HT1080 (cell line): Measurements from ENCODE around the gene F12. TPM values are rescaled to one million over a fixed set of nuclear protein-coding genes. Genes with fewer than 3 reads are reported as not detected.

ENCODE experiments used
- DNase-seq: peaks from one replicate; pipeline ENCODE4 v3.0.0-alpha.2; 2015; ENCODE audit warnings: low read depth
- total RNA-seq: library from RNA; depleted of rRNA; stranded (reverse); fragments of >200 nt; shearing (Covaris generic); gene quantifications from 2 replicates; pipeline ENCODE4 v1.2.3, GENCODE V29; 2014; rRNA removed

The F12 gene
- total RNA-seq, 1 experiment from 2014 or later: 15.2 TPM

GRCh38 chr5:177357459-177358351 lies 51.7 kb downstream of the F12 start, which contains the start of gene RGS14:
TSS of gene RGS14 (plus strand) at chr5:177357924. CDS start at chr5:177358025, 101 bp downstream.
- peak; percentile 84 for DNase-seq

GRCh38 chr5:177357146-177357458 lies 52.3 kb downstream of the F12 start:
- DNase-seq: no peak

- no peak for DNase-seq
These were observed 52.6 kb downstream of the F12 start for GRCh38 chr5:177356746-177357145.

- DNase-seq: no peak
These were observed 53.5 kb downstream of the F12 start for GRCh38 chr5:177355868-177356168.

- DNase-seq: no peak
These were observed 54.0 kb downstream of the F12 start for GRCh38 chr5:177355162-177355867.

- no peak for DNase-seq
These were observed 54.7 kb downstream of the F12 start for GRCh38 chr5:177354711-177355110.

GRCh38 chr5:177354256-177354655 lies 55.1 kb downstream of the F12 start:
- DNase-seq: no peak

- DNase-seq: no peak
These were observed 56.3 kb downstream of the F12 start for GRCh38 chr5:177353093-177353492.

Other genes with a start within 250 kb of the F12 start
- 31.2 and 31.5 TPM in 2 replicates for gene RAB24, start 105.8 kb downstream of the F12 start, total RNA-seq
- 633 and 661 TPM in 2 replicates for gene PRELID1, start 105.8 kb downstream of the F12 start, total RNA-seq
- gene MXD3, start 97.7 kb downstream of the F12 start, total RNA-seq: 22.3 and 24.6 TPM in 2 replicates
- gene LMAN2, start 57.9 kb downstream of the F12 start, total RNA-seq: 213 and 237 TPM in 2 replicates
- 27.7 and 29.8 TPM in 2 replicates for gene RGS14, start 51.6 kb downstream of the F12 start, total RNA-seq
- gene SLC34A1, start 25.1 kb downstream of the F12 start, total RNA-seq: 0.10 and 0.34 TPM in 2 replicates
- not detected in 2 replicates for gene PFN3, start 8.9 kb downstream of the F12 start, total RNA-seq
- gene GRK6, start 17.1 kb upstream of the F12 start, total RNA-seq: 42.3 and 46.2 TPM in 2 replicates
- 34.3 and 43.4 TPM in 2 replicates for gene PRR7, start 37.2 kb upstream of the F12 start, total RNA-seq
- 108 and 118 TPM in 2 replicates for gene DBN1, start 64.1 kb upstream of the F12 start, total RNA-seq
- gene PDLIM7, start 88.0 kb upstream of the F12 start, total RNA-seq: 262 and 269 TPM in 2 replicates
- gene DOK3, start 100.3 kb upstream of the F12 start, total RNA-seq: 2.3 and 4.4 TPM in 2 replicates
- gene DDX41, start 107.4 kb upstream of the F12 start, total RNA-seq: 131 and 135 TPM in 2 replicates
- 17.4 and 23.1 TPM in 2 replicates for gene FAM193B, start 145.0 kb upstream of the F12 start, total RNA-seq
- gene TMED9, start 182.6 kb upstream of the F12 start, total RNA-seq: 84.7 and 164 TPM in 2 replicates
- gene B4GALT7, start 190.6 kb upstream of the F12 start, total RNA-seq: 43.1 and 47.7 TPM in 2 replicates